ENCODE data around the gene GTF2F2. TPM values are rescaled to one million over a fixed set of nuclear protein-coding genes. Genes with fewer than 3 reads are reported as not detected.

The GTF2F2 gene
- total and polyA plus RNA-seq, 9 of the 15 experiments (the other 6 are each of a cell fraction or from before 2014, with no cell fraction given) = 19.7 to 44.8 (median 32.4) TPM

GRCh38 chr13:45207319-45207718 is 87.0 kb downstream of the GTF2F2 start:
- no peak overlapping the region for H3K4me2 ChIP-seq (ENCODE audit: insufficient read depth, low read length)
- intact Hi-C loops (cut with micrococcal nuclease) (no loop called here), in situ Hi-C loops (cut with MboI) (no loop called here)
- ATAC-seq (no peak), FAIRE-seq (no peak), DNase-seq (ENCODE audit: extremely low read depth in 1 of 4, low spot score in 3 of 4) (no peak)
- H3K9me1 ChIP-seq (ENCODE audit: control insufficient read depth, insufficient read depth, low read length) = no peaks in the 10 kb centered on the region
- no peaks in the 10 kb centered on the region for H3K27me3 ChIP-seq (ENCODE audit: control insufficient read depth in 2 of 2, insufficient read depth in 2 of 2, low read length in 2 of 2)
- no peaks in the 10 kb centered on the region for H4K20me1 ChIP-seq (replicated peaks; ENCODE audit: control insufficient read depth, insufficient read depth, low read length)
- H3K4me3 ChIP-seq = no peak overlapping the region
- no peaks in the 10 kb centered on the region for H3K4me1 ChIP-seq (replicated peaks in 1 of 2; ENCODE audit: control insufficient read depth in 2 of 2, insufficient read depth in 2 of 2, low read length in 2 of 2)
- ChIA-PET CTCF (ENCODE audit: low intra/inter-chr PET ratio) (no interaction called here), POLR2A (interaction anchor here (0.6 kb wide), 1 partner anchor 37 kb away, joined by 3 read pairs; no protein-coding TSS in a partner anchor)
- BruUV-seq (replicated peaks) = no TSS peak
- WGBS (ENCODE audit: insufficient coverage, low coverage, missing lambda C conversion rate) = 93% methylated on average over 4 of the region's 4 CpGs
- H3K36me3 ChIP-seq (ENCODE audit: control insufficient read depth, insufficient read depth, low read length) = peaks cover 31% of the 10 kb centered on the region
- H3K9ac ChIP-seq (ENCODE audit: insufficient read depth in 1 of 2, low read depth in 2 of 2, low read length in 2 of 2) = no peak overlapping the region
- H3K79me2 ChIP-seq (ENCODE audit: control insufficient read depth, insufficient read depth, low read length) = peaks cover 4% of the 10 kb centered on the region; the same call in 1 of the 3 replicates
- no peak overlapping the region for H3K27ac ChIP-seq (ENCODE audit: extremely low read depth, low read depth, low read length)
- TF ChIP-seq MECOM (CRISPR knock-in tag; IDR thresholded peaks at IDR 0.05) (no peak), CBX3 (IDR thresholded peaks at IDR 0.05; ENCODE audit: borderline replicate concordance in 1 of 2, low read length in 2 of 2) (no peak), HDAC1 (IDR thresholded peaks at IDR 0.05) (no peak), POLR2H (tag; IDR thresholded peaks at IDR 0.05; ENCODE audit: low read depth) (no peak), RNF219 (CRISPR knock-in tag; IDR thresholded peaks at IDR 0.05) (no peak), NR2F6 (CRISPR knock-in tag; IDR thresholded peaks at IDR 0.05) (no peak), NR2C1 (IDR thresholded peaks at IDR 0.05) (no peak), NR2C1 (tag; IDR thresholded peaks at IDR 0.05) (no peak), ARID2 (IDR thresholded peaks at IDR 0.05) (no peak), ZNF589 (CRISPR knock-in tag; IDR thresholded peaks at IDR 0.05; ENCODE audit: low read depth) (no peak), NFXL1 (CRISPR knock-in tag; IDR thresholded peaks at IDR 0.05) (no peak), PBX2 (CRISPR knock-in tag; IDR thresholded peaks at IDR 0.05; ENCODE audit: low read depth) (no peak), PBX2 (tag; conservative IDR thresholded peaks at IDR 0.05; ENCODE audit: low read depth) (no peak)
- TF ChIP-seq, protein P1, sequence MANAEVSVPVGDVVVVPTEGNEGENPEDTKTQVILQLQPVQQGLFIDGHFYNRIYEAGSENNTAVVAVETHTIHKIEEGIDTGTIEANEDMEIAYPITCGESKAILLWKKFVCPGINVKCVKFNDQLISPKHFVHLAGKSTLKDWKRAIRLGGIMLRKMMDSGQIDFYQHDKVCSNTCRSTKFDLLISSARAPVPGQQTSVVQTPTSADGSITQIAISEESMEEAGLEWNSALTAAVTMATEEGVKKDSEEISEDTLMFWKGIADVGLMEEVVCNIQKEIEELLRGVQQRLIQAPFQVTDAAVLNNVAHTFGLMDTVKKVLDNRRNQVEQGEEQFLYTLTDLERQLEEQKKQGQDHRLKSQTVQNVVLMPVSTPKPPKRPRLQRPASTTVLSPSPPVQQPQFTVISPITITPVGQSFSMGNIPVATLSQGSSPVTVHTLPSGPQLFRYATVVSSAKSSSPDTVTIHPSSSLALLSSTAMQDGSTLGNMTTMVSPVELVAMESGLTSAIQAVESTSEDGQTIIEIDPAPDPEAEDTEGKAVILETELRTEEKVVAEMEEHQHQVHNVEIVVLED (CRISPR knock-in tag; IDR thresholded peaks at IDR 0.05) = no peak
- no peak overlapping the region for H2AFZ ChIP-seq (ENCODE audit: low read depth, low read length)
- no peaks in the 10 kb centered on the region for H3K9me3 ChIP-seq (replicated peaks; ENCODE audit: control insufficient read depth, insufficient read depth, low read depth, low read length)
